Measurements from ENCODE around the gene PDXDC1. TPM values are rescaled to one million over a fixed set of nuclear protein-coding genes. Genes with fewer than 3 reads are reported as not detected.
"Not testable (repeated sequence)": the region's sequence is repeated elsewhere in the genome, so short reads cannot be mapped to it uniquely, and the experiment has no call there.

Gene PDXDC1
- total and polyA plus RNA-seq, 9 donors: 34.8 to 58.8 (median 42.6) TPM

GRCh38 chr16:15034266-15035162 lies 59.7 kb downstream of the PDXDC1 start:
- H3K4me3 ChIP-seq (ENCODE audit: low read length): no peak overlapping the region
- 76% methylated on average over 15 of the region's 23 CpGs for WGBS (ENCODE audit: insufficient coverage)
- peaks cover 4% of the 10 kb centered on the region for H3K4me1 ChIP-seq (ENCODE audit: control insufficient read depth, insufficient read depth, low read length)
- peaks cover 81% of the 10 kb centered on the region for H3K36me3 ChIP-seq (ENCODE audit: control insufficient read depth, insufficient read depth, low read length)
- no peak overlapping the region for H3K27ac ChIP-seq (ENCODE audit: low read length)
- H3K27me3 ChIP-seq (ENCODE audit: control insufficient read depth, insufficient read depth, low read length): no peaks in the 10 kb centered on the region
- H3K9me3 ChIP-seq (replicated peaks; ENCODE audit: control insufficient read depth, low read depth, low read length): no peaks in the 10 kb centered on the region
- no peak for DNase-seq

GRCh38 chr16:15035163-15035729 lies 60.4 kb downstream of the PDXDC1 start:
- WGBS (ENCODE audit: insufficient coverage): 68% methylated on average over 5 of the region's 15 CpGs

GRCh38 chr16:15037003-15037402 lies 62.2 kb downstream of the PDXDC1 start:
- Histone ChIP-seq H3K27ac (ENCODE audit: low read length) (no peak overlapping the region), H3K9me3 (replicated peaks; ENCODE audit: control insufficient read depth, low read depth, low read length) (no peaks in the 10 kb centered on the region), H3K36me3 (ENCODE audit: control insufficient read depth, insufficient read depth, low read length) (peaks cover 87% of the 10 kb centered on the region), H3K27me3 (ENCODE audit: control insufficient read depth, insufficient read depth, low read length) (no peaks in the 10 kb centered on the region), H3K4me3 (ENCODE audit: low read length) (no peak overlapping the region), H3K4me1 (ENCODE audit: control insufficient read depth, insufficient read depth, low read length) (peaks cover 8% of the 10 kb centered on the region)
- no peak for DNase-seq
- WGBS (ENCODE audit: insufficient coverage): 70% methylated on average over 5 of the region's 10 CpGs

More at GRCh38 chr16:15035163-15035729, 60.4 kb downstream of the PDXDC1 start:
- H3K4me3 ChIP-seq (ENCODE audit: low read length): no peak overlapping the region
- H3K36me3 ChIP-seq (ENCODE audit: control insufficient read depth, insufficient read depth, low read length): peaks cover 89% of the 10 kb centered on the region
- DNase-seq: no peak
- H3K4me1 ChIP-seq (ENCODE audit: control insufficient read depth, insufficient read depth, low read length): peaks cover 4% of the 10 kb centered on the region
- H3K27me3 ChIP-seq (ENCODE audit: control insufficient read depth, insufficient read depth, low read length): no peaks in the 10 kb centered on the region
- no peak overlapping the region for H3K27ac ChIP-seq (ENCODE audit: low read length)
- no peaks in the 10 kb centered on the region for H3K9me3 ChIP-seq (replicated peaks; ENCODE audit: control insufficient read depth, low read depth, low read length)

- no CpG with 5 or more reads among the region's 4 CpGs for WGBS (ENCODE audit: insufficient coverage)
- Histone ChIP-seq H3K27me3 (ENCODE audit: control insufficient read depth, insufficient read depth, low read length) (no peaks in the 10 kb centered on the region), H3K4me3 (ENCODE audit: low read length) (no peak overlapping the region), H3K9me3 (replicated peaks; ENCODE audit: control insufficient read depth, low read depth, low read length) (no peaks in the 10 kb centered on the region), H3K4me1 (ENCODE audit: control insufficient read depth, insufficient read depth, low read length) (peaks cover 8% of the 10 kb centered on the region), H3K36me3 (ENCODE audit: control insufficient read depth, insufficient read depth, low read length) (peaks cover 79% of the 10 kb centered on the region), H3K27ac (ENCODE audit: low read length) (no peak overlapping the region)
- no peak for DNase-seq
Measured at GRCh38 chr16:15037745-15038144, 62.9 kb downstream of the PDXDC1 start.

GRCh38 chr16:15038689-15039088 lies 63.9 kb downstream of the PDXDC1 start:
- H3K4me3 ChIP-seq (ENCODE audit: low read length): no peak overlapping the region
- H3K9me3 ChIP-seq (replicated peaks; ENCODE audit: control insufficient read depth, low read depth, low read length): no peaks in the 10 kb centered on the region
- WGBS (ENCODE audit: insufficient coverage): 88% methylated on average over 8 of the region's 9 CpGs
- no peak overlapping the region for H3K27ac ChIP-seq (ENCODE audit: low read length)
- no peak for DNase-seq
- H3K4me1 ChIP-seq (ENCODE audit: control insufficient read depth, insufficient read depth, low read length): peaks cover 8% of the 10 kb centered on the region
- no peaks in the 10 kb centered on the region for H3K27me3 ChIP-seq (ENCODE audit: control insufficient read depth, insufficient read depth, low read length)
- H3K36me3 ChIP-seq (ENCODE audit: control insufficient read depth, insufficient read depth, low read length): peaks cover 74% of the 10 kb centered on the region

GRCh38 chr16:15041271-15042004 lies 66.6 kb downstream of the PDXDC1 start:
- peak overlapping the region; percentile 17 for H3K27ac ChIP-seq (ENCODE audit: low read length)
- peaks cover 63% of the 10 kb centered on the region for H3K36me3 ChIP-seq (ENCODE audit: control insufficient read depth, insufficient read depth, low read length)
- H3K27me3 ChIP-seq (ENCODE audit: control insufficient read depth, insufficient read depth, low read length): no peaks in the 10 kb centered on the region
- DNase-seq: peak; percentile 80
- H3K9me3 ChIP-seq (replicated peaks; ENCODE audit: control insufficient read depth, low read depth, low read length): no peaks in the 10 kb centered on the region
- H3K4me3 ChIP-seq (ENCODE audit: low read length): no peak overlapping the region
- WGBS (ENCODE audit: insufficient coverage): 49% methylated on average over 8 of the region's 16 CpGs
- peaks cover 4% of the 10 kb centered on the region for H3K4me1 ChIP-seq (ENCODE audit: control insufficient read depth, insufficient read depth, low read length)

- no peak overlapping the region for H3K4me3 ChIP-seq (ENCODE audit: low read length)
- H3K36me3 ChIP-seq (ENCODE audit: control insufficient read depth, insufficient read depth, low read length): peaks cover 61% of the 10 kb centered on the region
- WGBS (ENCODE audit: insufficient coverage): 100% methylated on average over 2 of the region's 5 CpGs
- no peaks in the 10 kb centered on the region for H3K9me3 ChIP-seq (replicated peaks; ENCODE audit: control insufficient read depth, low read depth, low read length)
- no peak for DNase-seq
- peaks cover 4% of the 10 kb centered on the region for H3K4me1 ChIP-seq (ENCODE audit: control insufficient read depth, insufficient read depth, low read length)
- H3K27ac ChIP-seq (ENCODE audit: low read length): no peak overlapping the region
- H3K27me3 ChIP-seq (ENCODE audit: control insufficient read depth, insufficient read depth, low read length): no peaks in the 10 kb centered on the region
Measured at GRCh38 chr16:15043344-15043743, 68.5 kb downstream of the PDXDC1 start.

- Histone ChIP-seq H3K4me1 (ENCODE audit: control insufficient read depth, insufficient read depth, low read length) (peaks cover 4% of the 10 kb centered on the region), H3K9me3 (replicated peaks; ENCODE audit: control insufficient read depth, low read depth, low read length) (no peaks in the 10 kb centered on the region), H3K27me3 (ENCODE audit: control insufficient read depth, insufficient read depth, low read length) (no peaks in the 10 kb centered on the region), H3K4me3 (ENCODE audit: low read length) (no peak overlapping the region), H3K27ac (ENCODE audit: low read length) (no peak overlapping the region), H3K36me3 (ENCODE audit: control insufficient read depth, insufficient read depth, low read length) (peaks cover 53% of the 10 kb centered on the region)
- DNase-seq: no peak
- WGBS (ENCODE audit: insufficient coverage): 91% methylated on average over 11 of the region's 11 CpGs
Measured at GRCh38 chr16:15044286-15044685, 69.5 kb downstream of the PDXDC1 start.

- not testable (repeated sequence) for H3K4me3 ChIP-seq (ENCODE audit: low read length); H3K9me3 ChIP-seq (replicated peaks; ENCODE audit: control insufficient read depth, low read depth, low read length); H3K27ac ChIP-seq (ENCODE audit: low read length); H3K27me3 ChIP-seq (ENCODE audit: control insufficient read depth, insufficient read depth, low read length); H3K4me1 ChIP-seq (ENCODE audit: control insufficient read depth, insufficient read depth, low read length); DNase-seq
- WGBS (ENCODE audit: insufficient coverage): 77% methylated on average over 7 of the region's 9 CpGs
- peaks cover 44% of the 10 kb centered on the region for H3K36me3 ChIP-seq (ENCODE audit: control insufficient read depth, insufficient read depth, low read length)
Measured at GRCh38 chr16:15045270-15045669, 70.4 kb downstream of the PDXDC1 start.

Data from muscle of leg (tissue), 11 donors.